HG02610 (cell line): ENCODE measurements around the gene CCDC69.

Experiments used
- ATAC-seq: cut with Tn5 transposase; IDR thresholded peaks from one replicate; pipeline ENCODE4 v1.9.1; 2021; ENCODE audit warnings: mild to moderate bottlenecking, moderate library complexity; ENCODE audit not compliant: unreplicated experiment

CCDC69 gene

DNA sequence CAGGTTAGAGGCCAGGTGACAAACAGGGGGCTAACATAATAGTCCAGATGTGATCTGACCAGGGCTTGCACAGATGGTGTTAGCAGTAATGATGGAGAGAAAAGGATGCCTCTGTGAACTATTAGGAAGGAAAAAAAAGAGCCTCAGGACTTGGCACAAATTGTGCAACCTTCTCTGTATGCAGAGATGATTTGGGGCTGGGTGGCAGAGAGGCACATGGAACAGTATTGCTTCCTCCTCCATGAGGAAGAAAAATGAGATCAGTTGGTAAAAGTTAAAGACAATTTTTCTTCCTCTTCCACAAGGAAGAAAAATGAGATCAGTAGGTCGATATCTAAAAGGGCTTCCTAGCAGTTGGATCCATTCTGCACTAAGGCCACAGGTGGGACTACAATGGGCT lies 52.4 kb downstream of the CCDC69 start:
- no peak for ATAC-seq

DNA sequence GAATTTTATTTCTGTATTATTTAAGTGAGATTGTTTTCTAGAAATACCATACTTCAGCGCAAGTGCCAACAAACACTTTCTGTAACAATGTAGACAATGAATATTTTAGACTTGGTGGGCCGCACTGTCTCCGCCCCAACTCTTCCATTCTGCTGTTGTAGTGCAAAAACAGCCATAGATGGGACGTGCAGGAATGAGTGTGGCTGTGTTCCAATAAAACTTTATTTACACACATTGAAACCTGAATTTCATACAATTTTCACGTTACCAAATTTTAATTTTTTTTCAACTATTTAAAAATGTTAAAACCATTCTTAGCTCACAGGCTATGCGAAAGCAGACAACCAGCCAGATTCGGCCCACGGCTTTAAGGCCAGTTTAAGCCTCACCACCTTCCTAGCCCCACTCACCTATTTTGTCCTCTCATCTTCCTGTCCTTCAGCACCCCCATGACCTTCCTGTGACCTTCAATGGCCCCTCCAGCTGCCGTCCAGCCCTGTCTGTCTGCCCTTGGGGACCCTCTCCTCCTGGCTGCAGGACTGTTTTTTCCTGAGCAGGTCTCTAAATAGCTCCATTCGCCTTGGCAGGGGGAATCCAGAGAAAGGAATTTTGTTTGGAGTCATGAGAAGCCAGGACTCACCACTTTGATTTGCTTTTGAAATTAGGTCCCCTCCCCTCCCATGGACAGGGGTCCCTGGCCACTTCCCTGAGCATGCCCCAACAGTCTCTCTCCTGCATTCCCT lies 55.1 kb downstream of the CCDC69 start:
- no peak for ATAC-seq

DNA sequence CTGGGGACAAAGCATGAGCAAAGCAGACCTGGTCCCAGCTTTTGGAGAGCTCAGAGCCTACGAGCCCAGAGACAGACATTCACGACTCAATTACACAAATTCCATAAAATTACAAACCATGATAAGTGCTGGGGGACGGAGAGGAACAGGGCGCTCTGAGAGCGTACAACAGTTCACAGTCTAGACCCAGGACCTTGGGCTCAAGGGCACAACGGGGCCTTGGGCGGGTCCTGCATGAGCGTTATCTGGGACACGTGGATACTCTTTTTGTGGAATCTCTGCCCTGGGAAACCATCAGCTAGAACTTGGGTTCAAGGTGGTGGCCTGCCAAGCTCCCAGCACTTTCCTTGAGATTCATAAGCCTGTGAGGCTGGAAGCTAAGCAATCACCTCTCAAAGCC lies 56.9 kb downstream of the CCDC69 start:
- ATAC-seq: no peak

DNA sequence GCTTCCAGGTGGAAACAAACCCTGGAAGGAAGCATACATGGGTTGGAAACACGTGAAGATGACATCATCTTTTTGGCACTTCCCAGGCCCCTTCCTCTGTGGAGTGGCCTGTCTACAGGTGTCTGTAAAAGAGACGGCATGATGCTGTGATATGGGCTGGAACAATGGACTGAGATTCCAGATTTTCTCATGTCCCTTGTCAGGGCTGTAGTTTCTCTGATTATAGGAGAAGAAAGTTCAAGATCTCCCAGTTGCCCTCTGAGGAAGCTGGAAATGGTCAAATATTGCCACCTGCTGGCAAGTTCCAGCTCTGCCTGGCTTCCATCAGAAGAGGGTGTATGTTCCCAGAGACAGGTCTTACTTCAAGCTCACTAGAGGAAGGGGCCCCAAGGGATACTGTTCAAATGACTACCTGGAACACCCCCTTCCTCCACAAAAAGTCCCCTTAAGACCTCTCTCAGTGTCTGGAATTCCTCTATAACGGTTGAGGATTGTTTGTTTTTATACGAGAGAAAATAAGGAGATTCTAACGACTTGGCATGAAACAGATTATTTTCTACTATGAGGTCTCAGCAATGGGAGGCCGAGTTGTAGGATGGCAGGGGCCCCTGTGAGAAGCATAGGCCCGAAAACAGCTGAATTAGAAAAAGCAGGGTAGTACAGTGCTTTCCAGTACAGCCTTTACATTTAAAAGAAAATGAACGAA lies 59.1 kb downstream of the CCDC69 start:
- peak; percentile 83 for ATAC-seq

GRCh38 chr5:151162776-151163175 lies 61.1 kb downstream of the CCDC69 start:
- no peak for ATAC-seq

GRCh38 chr5:151159649-151160373 lies 64.1 kb downstream of the CCDC69 start:
- no peak for ATAC-seq

DNA sequence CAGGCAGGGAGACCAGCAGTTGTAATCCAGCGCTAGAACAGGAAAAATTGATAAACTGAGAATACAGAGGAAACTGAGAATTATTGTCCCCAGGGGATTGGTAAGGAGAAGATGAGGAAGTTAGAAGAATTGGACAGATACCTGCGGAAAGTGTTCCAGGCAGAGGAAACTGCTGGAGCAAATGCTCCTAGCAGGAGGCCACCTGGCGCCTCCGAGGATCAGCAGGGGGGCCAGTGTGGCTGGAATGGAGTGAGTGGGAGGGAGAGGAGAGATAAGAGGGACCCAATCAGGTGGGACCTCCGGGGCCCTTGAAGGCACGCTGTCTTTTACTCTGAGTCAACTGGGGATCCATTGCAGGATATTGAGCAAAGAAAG lies 65.6 kb downstream of the CCDC69 start:
- no peak for ATAC-seq

GRCh38 chr5:151157426-151158286 lies 66.2 kb downstream of the CCDC69 start, which contains the start of gene ANXA6:
Gene ANXA6 (minus strand): TSS chr5:151157779. CDS start chr5:151147901, 9,878 bp downstream.
- peak; percentile 36 for ATAC-seq

GRCh38 chr5:151156507-151157420 lies 67.1 kb downstream of the CCDC69 start:
- ATAC-seq: no peak

DNA sequence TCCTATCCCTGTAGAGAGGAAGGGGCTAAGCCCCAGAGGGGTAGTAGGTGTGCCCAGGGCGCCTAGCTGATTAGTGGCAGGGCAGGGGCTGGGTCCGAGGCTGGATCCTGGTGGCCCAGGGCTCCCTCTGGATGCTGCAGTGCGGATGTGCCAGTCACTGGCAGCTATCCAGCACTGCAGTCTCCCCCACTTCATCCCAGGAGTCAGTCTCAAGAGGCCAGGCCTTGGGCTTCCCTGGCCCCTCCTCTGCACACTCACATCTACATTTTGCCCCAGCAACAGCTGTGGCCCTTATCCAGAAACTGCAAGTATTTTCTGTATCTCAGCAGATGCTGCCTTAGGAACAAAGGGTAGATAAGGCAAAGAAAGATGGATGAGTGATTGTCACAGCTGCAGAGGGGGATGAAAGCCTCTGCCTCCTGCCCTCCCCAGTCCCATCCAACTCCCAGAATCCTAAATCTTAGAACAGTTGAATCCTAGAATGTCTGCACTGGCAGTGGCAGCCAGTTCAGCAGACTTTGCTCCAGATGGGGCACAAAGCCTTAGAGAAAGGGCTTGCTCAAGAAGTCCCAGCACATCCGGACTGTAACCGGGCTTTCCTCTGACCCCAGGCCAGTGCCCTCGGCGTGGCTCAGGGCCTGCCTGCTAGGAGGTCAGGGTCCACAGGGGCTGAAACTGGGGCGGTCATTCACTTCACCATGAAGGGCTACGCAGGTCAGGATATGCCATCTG lies 68.0 kb downstream of the CCDC69 start:
- peak; percentile 17 for ATAC-seq

- no peak for ATAC-seq
These were observed 68.7 kb downstream of the CCDC69 start for GRCh38 chr5:151154931-151155774.

- ATAC-seq: no peak
These were observed 70.1 kb downstream of the CCDC69 start for GRCh38 chr5:151153766-151154272.

DNA sequence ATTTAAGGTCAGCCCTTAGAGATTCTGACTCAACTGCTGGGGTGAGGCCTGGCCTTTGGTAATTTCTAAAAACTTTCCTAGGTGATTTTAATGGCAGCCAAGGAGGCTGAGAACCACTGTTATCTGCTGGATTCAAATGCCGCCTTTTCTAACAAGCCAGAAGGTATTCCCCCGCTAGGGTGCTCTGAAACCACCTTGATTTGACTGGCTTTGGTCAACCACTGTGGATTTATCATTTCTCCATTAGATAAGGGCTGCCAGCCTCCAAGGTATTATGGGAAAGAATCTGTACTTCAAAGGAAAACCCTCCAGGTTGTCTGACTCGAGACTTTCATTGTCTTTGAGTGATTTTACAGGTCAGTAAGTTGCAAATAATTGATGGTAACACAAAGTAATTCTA lies 70.6 kb downstream of the CCDC69 start:
- ATAC-seq: peak; percentile 10

- peak; percentile 61 for ATAC-seq
These were observed 72.1 kb downstream of the CCDC69 start for GRCh38 chr5:151151793-151152192.

DNA sequence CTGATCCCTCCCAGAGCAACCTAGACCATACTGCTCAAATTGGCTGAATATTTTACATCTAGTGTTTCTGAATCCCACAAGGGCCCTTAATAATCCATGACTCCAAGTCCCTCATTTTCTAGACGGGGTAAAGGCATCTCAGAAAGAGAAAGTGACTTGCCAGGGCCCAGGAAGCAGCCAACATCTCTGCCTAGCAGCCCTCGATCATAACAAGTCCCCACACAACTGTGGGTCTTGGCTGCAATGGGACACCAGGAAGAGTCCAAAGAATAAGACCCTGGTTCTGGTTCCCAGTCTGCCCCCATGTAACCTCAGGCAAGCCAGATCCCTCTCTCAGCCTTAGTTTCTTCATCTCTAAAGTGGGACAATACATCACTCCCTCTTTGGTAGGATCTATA lies 72.6 kb downstream of the CCDC69 start:
- ATAC-seq: no peak

- no peak for ATAC-seq
These were observed 73.2 kb downstream of the CCDC69 start for GRCh38 chr5:151150471-151151262.

DNA sequence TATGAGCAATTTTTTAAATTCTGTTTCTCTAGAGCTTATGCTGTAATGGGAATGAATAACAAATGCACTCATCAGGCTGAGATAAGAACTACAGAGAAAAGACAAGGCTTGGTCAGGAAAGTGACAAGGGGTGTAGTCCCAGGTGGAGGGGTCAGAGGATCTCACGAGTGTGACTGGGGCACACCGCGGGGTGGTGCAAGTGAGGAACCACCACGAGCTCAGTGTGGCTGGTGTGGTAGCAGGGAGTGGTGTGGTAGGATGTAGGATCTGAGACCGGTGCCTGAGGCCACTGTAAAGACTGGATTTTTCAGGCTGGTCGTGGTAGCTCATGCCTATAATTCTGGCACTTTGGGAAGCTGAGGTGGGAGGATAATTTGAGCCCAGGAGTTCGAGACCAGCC lies 75.3 kb downstream of the CCDC69 start:
- ATAC-seq: no peak
